Measurements from ENCODE around the gene ACTN3.
"Not testable (repeated sequence)": the region's sequence is repeated elsewhere in the genome, so short reads cannot be mapped to it uniquely, and the experiment has no call there.

Gene ACTN3

GRCh38 chr11:66546368-66546965 is at the start of gene ACTN3:
TSS of gene ACTN3 (plus strand) at chr11:66546903. CDS start at chr11:66546938, 35 bp downstream.
- no peak for DNase-seq

DNA sequence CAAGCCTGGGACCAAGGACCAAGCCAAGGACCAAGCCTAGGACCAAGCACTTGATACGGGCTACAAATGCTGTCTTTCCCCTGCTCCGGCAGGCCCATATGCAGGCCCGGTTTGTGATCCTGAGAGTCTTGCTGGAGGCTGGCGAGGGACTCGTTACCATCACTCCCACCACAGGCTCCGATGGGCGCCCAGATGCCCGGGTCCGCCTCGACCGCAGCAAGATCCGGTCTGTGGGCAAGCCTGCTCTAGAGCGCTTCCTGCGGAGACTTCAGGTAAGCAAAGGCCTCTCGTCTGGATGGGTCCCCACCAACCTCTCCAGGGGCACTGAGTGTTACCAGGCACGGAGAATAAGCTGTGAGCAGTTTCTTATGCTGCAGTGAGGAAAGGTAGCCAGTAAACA is 49.5 kb upstream of the ACTN3 start:
- DNase-seq, result no peak

GRCh38 chr11:66498506-66498905 is 48.2 kb upstream of the ACTN3 start:
- no peak for DNase-seq

- no peak for DNase-seq
Measured at GRCh38 chr11:66505276-66505816, 41.4 kb upstream of the ACTN3 start.

DNA sequence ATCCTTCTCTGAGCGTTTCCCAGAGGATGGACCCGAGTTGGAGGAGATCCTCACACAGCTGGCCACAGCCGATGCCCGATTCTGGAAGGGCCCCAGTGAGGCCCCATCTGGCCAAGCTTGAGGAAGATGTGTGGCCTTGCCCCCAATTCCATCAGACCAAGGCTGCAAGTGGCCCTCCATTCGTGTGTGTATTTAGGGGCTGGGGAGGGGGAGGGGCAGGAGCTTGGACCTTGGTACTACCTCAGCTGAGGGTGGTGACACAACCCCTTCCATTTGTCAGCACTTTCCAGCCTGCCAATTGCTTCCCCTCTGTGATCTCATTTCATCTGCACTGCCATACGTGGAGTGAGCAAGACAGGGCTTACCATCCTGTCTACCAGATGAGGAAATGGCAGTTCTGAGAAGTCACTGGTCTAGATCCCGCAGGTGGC is 37.6 kb upstream of the ACTN3 start:
- DNase-seq, result peak; percentile 26

DNA sequence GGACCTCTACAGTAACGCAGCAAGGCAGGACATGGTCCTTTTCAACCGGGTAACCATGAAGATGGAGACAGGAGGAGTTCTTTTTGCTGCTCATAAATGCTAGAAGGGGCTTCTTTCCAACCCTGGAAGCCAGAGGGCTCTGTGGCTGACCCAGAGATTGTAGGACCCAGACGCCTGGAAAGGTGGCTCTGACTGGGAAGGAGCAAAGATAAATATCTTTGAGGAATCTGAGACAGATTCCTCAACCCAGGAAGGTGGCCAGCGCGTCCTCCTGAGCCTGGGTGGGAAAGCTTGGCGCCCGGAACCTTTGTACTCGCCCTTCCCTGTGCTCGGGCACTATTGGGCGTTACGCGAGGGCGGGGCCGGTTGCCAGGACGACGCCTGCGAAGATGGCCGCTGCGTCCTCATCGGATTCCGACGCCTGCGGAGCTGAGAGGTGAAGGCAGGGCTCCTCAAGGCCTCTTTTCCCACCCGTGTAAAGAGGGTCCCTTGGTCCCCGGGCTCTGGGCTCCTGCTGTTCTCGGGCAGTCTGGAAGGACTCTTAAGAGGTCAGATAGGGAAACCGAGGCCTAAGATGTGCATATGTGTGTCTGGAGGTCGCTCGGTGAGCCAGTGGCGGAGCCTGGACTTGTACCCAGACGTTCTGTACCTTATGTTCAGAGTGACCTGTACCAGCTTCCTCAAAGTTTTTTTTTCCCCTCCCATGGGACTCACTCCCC is 36.3 kb upstream of the ACTN3 start, which contains the start of gene BBS1:
TSS of gene BBS1 (plus strand) at position 365 of the 719 bp plus-strand sequence. CDS start at position 390, 25 bp downstream.
- peak; percentile 89 for DNase-seq

DNA sequence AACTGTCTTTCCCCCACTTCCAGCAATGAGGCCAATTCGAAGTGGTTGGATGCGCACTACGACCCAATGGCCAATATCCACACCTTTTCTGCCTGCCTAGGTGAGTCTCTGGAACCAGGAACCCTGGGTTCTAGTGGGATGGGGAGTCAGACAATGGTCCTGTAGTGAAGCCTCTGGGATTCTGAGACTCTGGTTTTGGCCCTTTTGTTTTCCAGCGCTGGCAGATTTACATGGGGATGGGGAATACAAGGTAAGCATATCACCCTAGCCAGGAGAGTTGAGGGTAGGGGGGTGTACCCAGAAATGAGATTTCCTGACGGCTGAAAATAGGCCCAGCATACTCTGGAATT is 35.7 kb upstream of the ACTN3 start:
- DNase-seq, result no peak

DNA sequence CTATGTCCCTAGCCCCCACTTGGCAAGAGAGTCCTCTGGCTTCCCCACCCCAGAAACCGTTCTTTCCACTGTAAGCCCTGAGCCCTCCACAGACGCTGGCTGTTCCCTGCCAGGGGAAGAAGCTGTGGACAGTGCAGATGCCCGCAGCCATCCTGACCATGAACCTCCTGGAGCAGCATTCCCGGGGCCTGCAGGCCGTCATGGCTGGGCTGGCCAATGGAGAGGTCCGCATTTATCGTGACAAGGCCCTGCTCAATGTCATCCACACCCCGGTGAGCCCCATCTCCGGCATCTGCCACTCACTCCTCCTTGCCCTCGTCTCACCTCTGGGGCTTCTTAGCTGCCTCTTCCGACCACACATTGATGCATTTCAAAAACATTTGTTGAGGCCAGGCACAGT is 23.1 kb upstream of the ACTN3 start:
- DNase-seq, result no peak

DNA sequence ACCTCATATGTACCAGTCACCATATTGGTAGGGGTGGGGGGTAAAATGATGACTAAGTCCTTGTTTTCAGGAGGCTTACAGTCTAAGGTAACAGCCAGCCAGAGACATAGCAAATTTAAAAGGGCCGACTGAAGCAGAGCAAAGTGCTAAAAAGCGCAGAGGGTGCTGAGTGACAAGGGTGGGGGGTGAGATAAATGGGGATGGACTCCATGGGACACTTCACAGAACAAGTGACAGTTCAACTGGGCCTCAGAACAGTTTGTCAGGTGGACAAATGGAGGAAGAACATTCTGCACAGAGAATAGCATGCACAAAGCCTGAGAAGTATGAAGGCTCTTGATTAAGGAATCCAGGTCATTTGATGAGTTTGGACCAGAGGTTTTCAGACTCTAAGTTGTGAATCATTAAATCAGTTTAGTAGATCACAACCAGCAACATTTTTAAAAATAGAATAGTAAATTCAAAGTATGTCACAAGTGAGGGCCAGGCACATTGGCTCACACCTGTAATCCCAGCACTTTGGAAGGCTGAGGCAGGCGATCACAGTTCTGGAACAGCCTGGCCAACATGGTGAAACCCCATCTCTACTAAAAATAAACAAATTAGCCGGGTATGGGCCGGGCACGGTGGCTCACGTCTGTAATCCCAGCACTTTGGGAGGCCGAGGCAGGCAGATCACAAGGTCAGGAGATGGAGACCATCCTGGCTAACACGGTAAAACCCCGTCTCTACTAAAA is 22.2 kb upstream of the ACTN3 start:
- DNase-seq, result no peak

DNA sequence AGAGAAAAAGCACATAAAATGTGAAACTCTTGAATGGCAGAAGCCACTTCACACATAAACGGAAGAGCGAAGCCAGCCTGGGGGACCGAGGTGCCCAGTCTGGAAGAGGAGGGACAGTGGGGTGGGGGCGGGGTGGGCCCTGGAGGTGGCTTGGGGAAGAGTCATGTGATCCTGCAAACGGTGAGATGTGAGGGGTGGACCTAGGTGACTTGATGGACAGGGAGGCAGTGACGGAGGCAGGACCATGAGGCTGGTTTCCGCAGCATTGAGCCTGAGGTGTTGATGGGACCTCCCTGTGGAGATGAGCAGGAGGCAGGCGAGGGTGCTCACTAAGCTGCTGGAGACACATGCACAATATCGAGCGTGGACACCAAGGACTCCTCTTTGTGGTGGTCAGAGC is 17.6 kb upstream of the ACTN3 start:
- DNase-seq, result no peak

- no peak for DNase-seq
Measured at GRCh38 chr11:66529655-66530054, 17.0 kb upstream of the ACTN3 start.

DNA sequence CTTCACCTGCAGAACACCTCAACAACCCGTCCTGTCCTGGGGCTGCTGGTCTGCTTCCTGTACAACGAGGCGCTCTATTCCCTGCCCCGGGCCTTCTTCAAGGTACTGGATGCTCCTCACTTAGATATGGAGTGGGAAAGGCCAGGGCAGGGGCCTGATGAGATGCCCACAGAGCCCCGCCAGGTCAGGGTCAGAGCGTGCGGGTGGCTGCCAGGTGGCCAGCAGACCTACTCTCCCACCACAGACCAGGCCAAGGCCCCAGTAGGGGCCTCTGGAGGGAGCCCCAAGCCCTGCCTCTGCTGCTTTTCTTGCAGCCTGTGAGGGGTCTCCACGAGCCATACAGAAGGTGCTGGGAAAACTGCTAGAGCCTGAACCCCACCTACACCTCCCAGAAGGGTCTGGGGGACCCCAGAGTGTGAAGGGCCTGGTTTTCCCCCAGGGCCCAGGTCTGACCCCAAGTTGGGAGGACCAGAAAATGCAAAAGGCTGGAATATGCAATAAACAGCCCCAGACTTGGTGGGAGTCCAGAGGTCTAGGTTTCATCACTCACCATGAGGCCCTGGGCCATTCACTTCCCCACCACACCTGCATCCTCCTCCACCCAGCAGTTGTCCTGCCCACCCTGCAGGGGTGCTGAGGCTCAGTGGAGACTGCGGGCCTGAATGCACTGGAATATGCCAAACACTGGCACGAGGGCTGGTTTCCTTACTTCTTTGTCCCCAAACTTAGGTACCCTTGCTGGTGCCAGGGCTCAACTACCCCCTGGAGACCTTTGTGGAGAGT is 15.6 kb upstream of the ACTN3 start:
- no peak for DNase-seq

- no peak for DNase-seq
Measured at GRCh38 chr11:66531841-66532240, 14.9 kb upstream of the ACTN3 start.

DNA sequence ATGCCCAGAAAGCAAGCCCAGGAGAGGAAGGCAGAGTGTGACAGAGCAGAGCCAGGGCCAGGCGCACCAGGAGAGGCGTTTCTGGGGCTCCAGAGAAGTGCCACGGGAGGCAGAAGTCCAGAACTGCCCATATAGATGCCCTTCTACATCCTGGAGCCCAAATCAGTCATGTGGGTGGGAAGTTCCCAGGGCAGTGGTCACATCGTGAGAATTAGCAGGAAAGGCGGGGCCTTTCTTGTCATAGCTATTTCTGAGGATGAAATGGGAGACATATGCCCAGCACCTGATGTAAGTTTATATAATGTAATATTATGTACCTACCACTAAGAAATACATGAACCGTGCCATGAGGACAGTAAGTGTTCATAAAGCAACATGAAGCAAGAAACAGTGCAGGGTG is 13.9 kb upstream of the ACTN3 start:
- no peak for DNase-seq

GRCh38 chr11:66539170-66539869 is 7.4 kb upstream of the ACTN3 start:
- no peak for DNase-seq

DNA sequence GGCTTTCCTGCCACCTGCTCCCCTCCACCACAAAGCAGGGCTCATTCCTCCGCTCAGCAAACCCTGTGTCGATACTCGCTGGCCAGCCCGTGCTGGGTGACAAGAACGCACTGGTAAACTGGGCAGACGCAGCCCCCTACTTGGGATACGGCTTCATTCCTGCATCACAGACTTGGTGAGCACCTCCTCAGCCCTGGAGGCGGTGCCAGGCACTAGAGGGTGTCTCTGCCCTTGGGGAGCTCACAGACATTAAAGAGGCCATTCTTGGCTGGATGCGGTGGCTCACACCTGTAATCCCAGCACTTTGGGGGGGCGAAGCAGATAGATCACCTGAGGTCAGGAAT is 6.9 kb upstream of the ACTN3 start:
- DNase-seq, result no peak

GRCh38 chr11:66540598-66540997 is 6.1 kb upstream of the ACTN3 start:
- DNase-seq, result peak; percentile 7

DNA sequence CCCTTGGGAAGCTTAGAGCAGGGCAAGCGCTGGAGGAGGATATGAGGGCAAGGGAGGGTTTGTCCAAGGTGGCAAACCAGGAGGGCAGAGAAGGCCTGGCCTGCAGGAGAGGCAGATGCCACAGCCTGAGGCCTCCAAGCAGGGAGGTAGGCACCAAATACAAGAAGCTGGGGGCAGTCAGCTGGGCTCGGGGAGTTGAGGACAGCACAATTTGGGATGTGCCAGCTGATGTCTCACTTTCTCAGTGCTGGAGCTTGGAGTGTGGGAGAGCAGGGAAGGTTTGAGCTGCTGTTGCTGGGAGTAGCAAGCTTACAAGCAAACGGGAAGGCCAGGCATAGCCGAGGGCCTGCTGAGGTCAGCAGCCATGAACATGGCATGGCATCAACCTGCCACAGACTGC is 4.8 kb upstream of the ACTN3 start:
- DNase-seq, result no peak

DNA sequence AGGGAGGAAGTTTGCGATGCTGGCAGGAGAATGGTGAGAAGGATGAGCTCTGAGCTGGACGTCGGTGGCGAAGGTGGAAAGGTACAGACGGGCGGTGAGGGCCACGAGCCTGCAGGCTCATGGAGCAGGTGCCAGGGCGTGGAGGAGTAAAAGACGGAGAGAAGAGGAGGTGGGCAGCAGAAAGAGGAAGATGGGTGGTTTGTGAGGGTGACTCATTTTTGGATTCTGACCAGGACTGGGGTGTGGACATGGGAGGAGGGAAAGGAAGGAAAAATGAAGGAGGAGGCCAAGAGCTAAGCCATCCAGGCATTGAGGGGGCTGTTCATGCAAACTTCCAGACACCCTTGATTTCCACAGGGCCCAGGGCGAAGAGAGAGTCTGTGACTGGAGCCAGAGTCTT is 4.3 kb upstream of the ACTN3 start:
- no peak for DNase-seq

GRCh38 chr11:66543263-66544107 is 3.2 kb upstream of the ACTN3 start:
- peak; percentile 89 for DNase-seq

- DNase-seq, result not testable (repeated sequence)
Measured at GRCh38 chr11:66544952-66545351, 1.8 kb upstream of the ACTN3 start.
